Gastrocnemius medialis (tissue), 4 donors: ENCODE results near the gene EGFL6.
"Not testable (repeated sequence)": the region's sequence is repeated elsewhere in the genome, so short reads cannot be mapped to it uniquely, and the experiment has no call there.

ENCODE experiments used
- CTCF ChIP-seq, 5 experiments: fragments of 450-650 bp in 3 of 5; fragments of 200-600 bp in 2 of 5; sonication (generic) in 2 of 5; IDR thresholded peaks in 4 of 5; conservative IDR thresholded peaks in 1 of 5; 1 replicate in 4 of 5; 2 replicates in 1 of 5; pipeline ENCODE4 v1.5.1; 2016 to 2019; ENCODE audit warnings: antibody characterized with exemption in 5 of 5, mild to moderate bottlenecking in 3 of 5, moderate library complexity in 3 of 5
- POLR2A ChIP-seq, 2 donors: fragments of 450-650 bp; IDR thresholded peaks; one replicate each; pipeline ENCODE4 v1.6.1; 2017; ENCODE audit warnings: antibody characterized with exemption in 2 of 2, mild to moderate bottlenecking in 2 of 2, moderate library complexity in 2 of 2

GRCh38 chrX:13679700-13680099 is 110.3 kb downstream of the EGFL6 start:
- not testable (repeated sequence) for TF ChIP-seq CTCF (IDR thresholded peaks at IDR 0.05 in 4 of 5, conservative IDR thresholded peaks at IDR 0.05 in 1 of 5); POLR2A (IDR thresholded peaks at IDR 0.05)
